IPS-20b (cell line): ENCODE results near the gene STAC2.

Experiments used
- H3K27ac ChIP-seq: one replicate; pipeline ENCODE4 v1.5.1; 2013; ENCODE audit warnings: low read length
- H3K27me3 ChIP-seq: 2 replicates; pipeline ENCODE4 v1.6.1; 2013; ENCODE audit warnings: mild to moderate bottlenecking, low read length, inconsistent platforms; ENCODE audit not compliant: insufficient read depth
- H3K36me3 ChIP-seq: 2 replicates; pipeline ENCODE4 v1.6.1; 2013; ENCODE audit warnings: low read depth, mild to moderate bottlenecking, inconsistent platforms, low read length, moderate library complexity; ENCODE audit not compliant: insufficient read depth
- H3K4me1 ChIP-seq: 2 replicates; pipeline ENCODE4 v1.6.1; 2013; ENCODE audit warnings: mild to moderate bottlenecking, control low read depth, inconsistent platforms, low read length, moderate library complexity; ENCODE audit not compliant: insufficient read depth
- H3K4me3 ChIP-seq: 2 replicates; pipeline ENCODE4 v1.5.1; 2013; ENCODE audit warnings: mild to moderate bottlenecking, low read length, inconsistent platforms
- H3K9ac ChIP-seq: 2 replicates; pipeline ENCODE4 v1.6.1; 2013; ENCODE audit warnings: low read depth, mild to moderate bottlenecking, inconsistent platforms, low read length, moderate library complexity
- H3K9me3 ChIP-seq: 2 replicates; pipeline ENCODE4 v1.6.1; 2013; ENCODE audit warnings: mild to moderate bottlenecking, low read depth, low read length, inconsistent platforms; ENCODE audit not compliant: insufficient read depth

Gene STAC2

DNA sequence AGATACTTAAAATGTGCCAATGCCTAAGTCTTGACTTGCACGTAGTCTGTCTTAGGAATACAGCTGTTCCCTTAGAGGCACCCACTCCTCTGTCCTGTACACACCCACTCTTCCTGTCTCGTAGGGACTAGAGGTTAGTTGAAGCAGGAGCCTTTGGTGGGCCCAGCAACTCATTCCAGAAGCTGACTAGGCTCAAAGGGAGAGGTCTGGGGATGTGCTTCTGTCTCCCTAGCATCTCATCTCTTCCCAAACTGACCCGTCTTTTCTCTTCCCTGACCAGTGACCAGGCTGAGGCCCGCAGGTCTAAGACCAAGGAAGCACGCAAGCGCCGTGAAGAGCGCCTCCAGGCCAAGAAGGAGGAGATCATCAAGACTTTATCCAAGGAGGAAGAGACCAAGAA lies 21.5 kb downstream of the STAC2 start:
- peaks cover 8% of the 10 kb centered on the region; the same call in 1 of the 2 replicates for H3K27me3 ChIP-seq
- peaks cover 14% of the 10 kb centered on the region; the same call in 1 of the 2 replicates for H3K4me1 ChIP-seq
- H3K4me3 ChIP-seq: no peak overlapping the region
- no peak overlapping the region for H3K27ac ChIP-seq
- H3K9me3 ChIP-seq: no peaks in the 10 kb centered on the region
- no peak overlapping the region for H3K9ac ChIP-seq
- peaks cover 49% of the 10 kb centered on the region for H3K36me3 ChIP-seq

DNA sequence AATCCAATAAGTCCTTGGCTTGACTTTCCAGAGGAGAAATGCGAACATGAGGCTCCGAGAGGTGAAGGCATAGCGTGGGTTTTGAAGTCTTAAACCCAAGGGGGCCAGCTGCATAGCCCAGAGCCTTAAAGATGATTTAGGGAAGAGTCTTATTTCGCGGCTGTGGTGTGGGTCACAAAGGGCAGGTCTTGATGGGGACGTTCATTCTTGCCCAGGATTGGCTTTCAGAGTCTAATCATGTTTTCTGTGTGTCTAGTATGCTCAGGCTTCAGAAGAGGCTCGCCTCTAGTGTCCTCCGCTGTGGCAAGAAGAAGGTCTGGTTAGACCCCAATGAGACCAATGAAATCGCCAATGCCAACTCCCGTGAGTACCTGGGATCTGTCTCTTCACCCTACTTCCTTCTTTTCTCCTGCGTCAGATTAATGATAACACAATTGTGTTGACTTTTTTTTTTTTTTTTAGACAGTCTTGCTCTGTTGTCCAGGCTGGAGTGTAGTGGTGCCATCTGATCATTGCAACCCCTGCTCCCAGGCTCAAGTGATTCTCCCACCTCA lies 24.7 kb downstream of the STAC2 start:
- Histone ChIP-seq H3K9me3 (no peaks in the 10 kb centered on the region), H3K9ac (peak overlapping the region; percentile 95), H3K27ac (peak overlapping the region; percentile 88), H3K36me3 (peaks cover 49% of the 10 kb centered on the region), H3K27me3 (no peaks in the 10 kb centered on the region), H3K4me3 (peak overlapping the region; percentile 100), H3K4me1 (peaks cover 13% of the 10 kb centered on the region; the same call in 1 of the 2 replicates)

DNA sequence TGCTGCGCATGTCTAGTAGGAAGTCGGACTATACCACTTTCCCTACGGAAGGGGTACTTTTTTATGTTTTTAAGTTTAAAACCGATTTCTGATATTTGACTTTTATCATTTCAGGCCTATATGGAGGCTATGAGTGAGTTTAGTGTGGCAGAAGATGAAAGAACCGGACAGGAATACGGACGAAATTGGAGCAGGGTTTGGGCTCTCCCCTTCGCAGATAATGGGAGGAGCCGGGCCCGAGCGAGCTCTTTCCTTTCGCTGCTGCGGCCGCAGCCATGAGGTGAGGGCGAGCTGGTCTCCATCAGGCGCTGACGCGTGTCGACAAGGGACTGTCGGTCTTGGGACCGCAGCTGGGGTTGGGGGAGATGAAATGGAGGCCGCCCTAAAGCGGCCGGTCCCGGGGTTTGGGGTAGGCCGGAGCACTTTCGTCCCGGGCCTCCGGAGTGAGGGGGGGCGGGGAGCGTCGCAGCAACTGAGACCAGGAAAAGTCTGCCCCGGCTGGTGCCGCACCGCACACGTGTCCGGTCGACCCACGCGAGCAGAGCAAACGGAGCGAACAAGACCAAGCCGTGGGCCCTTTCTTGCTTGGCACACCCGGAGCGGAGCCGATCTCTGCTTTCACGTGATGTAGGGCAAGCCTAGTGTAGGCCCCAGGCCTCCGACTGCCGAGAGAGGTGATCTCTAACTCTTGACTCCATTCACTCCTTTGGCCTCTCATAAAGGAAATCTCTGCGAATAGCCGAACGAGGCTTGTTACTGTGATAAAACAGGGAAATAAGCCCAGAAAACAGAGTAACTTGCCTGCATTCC lies 25.5 kb downstream of the STAC2 start, which contains the start of gene RPL19:
Gene RPL19 (plus strand): TSS at position 214 of the 810 bp plus-strand sequence. CDS start 62 bp downstream, at position 276.
- Histone ChIP-seq H3K4me1 (peaks cover 16% of the 10 kb centered on the region; the same call in 1 of the 2 replicates), H3K9me3 (no peaks in the 10 kb centered on the region), H3K27ac (peak within 1 kb of the TSS; percentile 88), H3K27me3 (no peaks in the 10 kb centered on the region), H3K9ac (peak within 1 kb of the TSS; percentile 95), H3K36me3 (peaks cover 48% of the 10 kb centered on the region), H3K4me3 (peak within 1 kb of the TSS; percentile 100)

DNA sequence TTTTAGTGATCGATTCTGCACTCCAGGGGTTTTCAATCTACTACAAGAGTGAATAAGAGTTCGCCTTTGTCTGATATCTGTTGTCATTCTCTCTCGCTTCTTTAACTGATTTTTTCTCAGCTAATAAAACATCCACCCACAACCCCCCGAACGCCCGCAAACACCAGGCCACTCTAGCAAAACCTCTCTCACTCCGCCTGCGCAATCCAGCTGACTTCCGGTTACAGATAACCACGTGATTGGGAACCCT lies 26.0 kb downstream of the STAC2 start:
- no peaks in the 10 kb centered on the region for H3K9me3 ChIP-seq
- peak overlapping the region; percentile 100 for H3K4me3 ChIP-seq
- H3K4me1 ChIP-seq: peaks cover 16% of the 10 kb centered on the region; the same call in 1 of the 2 replicates
- no peaks in the 10 kb centered on the region for H3K27me3 ChIP-seq
- H3K36me3 ChIP-seq: peaks cover 43% of the 10 kb centered on the region
- peak overlapping the region; percentile 88 for H3K27ac ChIP-seq
- peak overlapping the region; percentile 95 for H3K9ac ChIP-seq

DNA sequence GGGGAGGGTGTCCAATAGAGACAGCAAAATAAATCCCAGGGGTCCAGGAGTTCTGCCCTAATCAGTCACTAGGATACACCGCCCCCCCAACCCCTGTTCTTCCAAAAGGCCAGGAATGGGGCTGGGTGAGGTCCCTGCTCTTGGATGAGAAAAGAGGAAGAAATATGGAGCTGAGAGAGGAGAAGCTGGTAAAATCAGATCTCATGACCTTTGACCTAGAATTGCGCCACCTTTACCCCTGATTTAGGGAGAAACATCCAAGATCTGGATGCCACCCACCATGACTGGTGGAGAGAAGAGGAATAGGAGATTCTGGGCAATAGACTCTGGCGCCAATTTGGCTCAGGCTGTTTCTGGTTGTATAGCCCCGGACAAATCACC lies 27.6 kb downstream of the STAC2 start:
- H3K36me3 ChIP-seq: peaks cover 37% of the 10 kb centered on the region
- H3K27me3 ChIP-seq: no peaks in the 10 kb centered on the region
- peak overlapping the region; percentile 79; the same call in 1 of the 2 replicates for H3K9ac ChIP-seq
- H3K9me3 ChIP-seq: no peaks in the 10 kb centered on the region
- peak overlapping the region; percentile 80 for H3K27ac ChIP-seq
- H3K4me1 ChIP-seq: peaks cover 16% of the 10 kb centered on the region; the same call in 1 of the 2 replicates
- H3K4me3 ChIP-seq: peak overlapping the region; percentile 85; the same call in 1 of the 2 replicates

DNA sequence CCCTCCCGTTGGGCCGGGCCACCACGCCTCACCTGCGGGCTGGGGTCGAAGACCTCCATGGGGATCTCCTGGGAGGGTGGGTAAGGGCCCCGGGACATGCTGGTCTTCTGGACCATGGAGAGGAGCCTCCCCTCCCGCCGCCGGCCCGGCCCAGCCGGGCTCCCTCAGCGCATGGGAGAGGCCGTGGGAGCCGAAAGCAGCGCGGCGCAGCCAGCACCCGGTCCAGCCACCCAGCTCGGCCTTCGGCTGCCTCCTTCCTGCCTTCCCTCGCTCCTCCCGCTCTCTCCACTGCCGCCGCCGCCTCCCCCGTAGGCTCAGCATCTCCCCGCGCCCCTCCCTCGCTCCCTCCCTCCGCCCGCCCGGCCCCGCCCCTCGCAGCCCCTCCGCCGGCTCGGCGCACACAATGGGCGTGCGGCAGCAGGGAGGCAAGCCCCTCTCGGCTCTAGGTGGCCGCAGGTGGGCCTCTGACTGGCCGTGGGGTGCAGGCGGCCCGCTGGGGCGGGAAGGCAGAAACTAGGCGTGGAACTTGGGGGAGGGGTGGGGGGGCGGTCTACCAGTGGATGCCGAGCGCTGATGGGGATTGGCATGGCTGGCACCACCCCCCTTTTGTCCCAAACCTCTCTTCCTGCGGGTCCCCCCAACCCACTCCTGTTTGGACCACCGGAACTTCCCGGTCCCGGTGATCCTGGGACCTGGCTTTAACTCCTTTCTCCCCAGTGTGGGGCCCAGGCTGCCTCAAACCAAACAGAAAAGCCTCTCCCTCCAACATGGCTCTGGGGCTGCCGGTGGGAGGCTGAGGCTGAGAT lies 28.2 kb downstream of the STAC2 start, which contains the start of gene CACNB1:
Gene CACNB1 (minus strand): TSS at position 290 of the 806 bp plus-strand sequence. CDS start 174 bp downstream, at position 116.
- Histone ChIP-seq H3K4me1 (peaks cover 16% of the 10 kb centered on the region; the same call in 1 of the 2 replicates), H3K27ac (peak within 1 kb of the TSS; percentile 80), H3K9me3 (no peaks in the 10 kb centered on the region), H3K4me3 (peak within 1 kb of the TSS; percentile 85), H3K36me3 (peaks cover 37% of the 10 kb centered on the region), H3K9ac (peak within 1 kb of the TSS; percentile 79; the same call in 1 of the 2 replicates), H3K27me3 (no peaks in the 10 kb centered on the region)

DNA sequence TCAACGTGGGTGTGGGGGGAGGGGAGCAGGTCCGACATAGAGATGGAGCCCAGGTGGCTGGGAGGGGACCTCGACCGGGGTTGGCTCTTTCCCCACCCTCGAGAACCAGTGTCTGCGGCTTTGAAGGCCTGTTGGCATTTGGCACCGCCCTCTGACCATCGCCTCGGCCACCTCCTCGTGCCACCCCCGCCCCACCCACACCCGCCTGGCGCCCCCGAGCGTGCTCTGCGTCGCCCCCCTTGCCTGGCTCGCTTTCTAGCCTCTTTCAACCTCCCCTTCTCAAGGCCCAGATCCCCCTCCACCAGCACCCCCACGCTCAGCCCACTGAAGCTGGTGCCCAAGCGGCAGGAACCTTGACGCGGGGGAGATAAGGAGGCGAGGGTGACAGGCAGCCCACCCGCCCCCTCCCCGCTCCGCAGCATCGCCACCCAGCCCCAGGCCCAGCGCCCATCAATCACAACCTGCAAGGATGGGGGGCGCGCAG lies 28.9 kb downstream of the STAC2 start:
- peak overlapping the region; percentile 78; the same call in 1 of the 2 replicates for H3K9ac ChIP-seq
- no peaks in the 10 kb centered on the region for H3K27me3 ChIP-seq
- H3K36me3 ChIP-seq: peaks cover 37% of the 10 kb centered on the region
- H3K9me3 ChIP-seq: no peaks in the 10 kb centered on the region
- H3K4me3 ChIP-seq: peak overlapping the region; percentile 85
- peaks cover 16% of the 10 kb centered on the region; the same call in 1 of the 2 replicates for H3K4me1 ChIP-seq
- H3K27ac ChIP-seq: no peak overlapping the region

DNA sequence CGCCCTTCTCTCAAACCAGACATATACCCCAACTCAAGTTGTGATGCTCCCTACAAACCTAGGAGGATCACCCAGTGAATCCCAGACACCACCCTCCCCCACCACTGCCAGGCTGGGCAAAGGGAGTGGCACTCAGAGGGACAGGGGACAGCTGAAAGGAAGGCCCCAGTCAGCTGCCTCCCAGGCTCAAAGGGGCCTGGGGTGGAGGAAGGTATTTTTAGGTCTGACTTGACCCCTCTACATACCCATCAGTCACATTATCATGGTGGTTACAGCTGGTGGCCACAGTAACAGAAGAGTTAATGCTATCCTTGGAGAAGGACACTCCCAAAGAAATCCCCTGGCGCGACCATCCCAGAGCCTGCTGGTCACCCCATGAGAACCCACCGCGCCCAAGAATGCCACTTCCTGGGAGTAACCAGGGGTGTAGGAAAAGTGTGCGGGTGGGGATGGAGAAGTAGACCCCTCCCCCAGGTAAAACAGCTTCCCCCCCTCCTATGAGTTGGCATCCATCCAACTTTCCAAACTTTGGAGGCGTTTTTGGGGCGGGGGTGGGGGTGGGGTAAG lies 29.4 kb downstream of the STAC2 start:
- H3K27ac ChIP-seq: no peak overlapping the region
- peak overlapping the region; percentile 61 for H3K9ac ChIP-seq
- H3K4me1 ChIP-seq: peaks cover 16% of the 10 kb centered on the region; the same call in 1 of the 2 replicates
- H3K27me3 ChIP-seq: no peaks in the 10 kb centered on the region
- H3K9me3 ChIP-seq: no peaks in the 10 kb centered on the region
- H3K36me3 ChIP-seq: peaks cover 37% of the 10 kb centered on the region
- H3K4me3 ChIP-seq: peak overlapping the region; percentile 85; the same call in 1 of the 2 replicates

DNA sequence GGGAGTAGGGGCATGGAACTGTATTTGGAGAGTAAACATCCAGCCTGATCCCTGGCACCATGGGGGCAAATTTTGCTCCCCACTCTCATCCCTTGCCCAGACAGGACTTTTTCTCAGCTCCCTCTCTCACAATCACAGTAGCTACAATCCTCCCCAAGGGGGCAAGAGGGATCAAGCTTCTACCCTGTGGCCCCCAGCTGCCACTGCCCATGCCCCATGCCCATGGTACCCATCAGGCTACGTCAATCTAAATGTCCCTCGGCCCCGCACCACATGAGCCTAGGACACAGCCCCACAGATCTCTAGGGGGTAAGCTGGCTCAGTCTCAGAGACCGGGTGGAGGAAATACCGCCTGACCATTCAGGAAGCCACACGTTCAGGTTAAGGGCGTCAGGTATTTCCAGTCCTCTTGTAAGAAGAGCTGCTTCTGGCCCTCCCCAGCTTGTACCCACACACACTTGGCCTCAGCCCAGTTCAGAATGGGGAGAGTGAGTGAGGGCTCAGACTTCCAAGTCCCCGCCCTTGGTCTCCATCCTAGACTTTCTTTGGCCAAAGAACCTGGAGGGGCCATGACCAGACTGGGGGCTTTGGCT lies 30.1 kb downstream of the STAC2 start:
- no peaks in the 10 kb centered on the region for H3K27me3 ChIP-seq
- peak overlapping the region; percentile 61; the same call in 1 of the 2 replicates for H3K9ac ChIP-seq
- peaks cover 34% of the 10 kb centered on the region for H3K36me3 ChIP-seq
- H3K9me3 ChIP-seq: no peaks in the 10 kb centered on the region
- H3K4me3 ChIP-seq: peak overlapping the region; percentile 85
- peaks cover 12% of the 10 kb centered on the region; the same call in 1 of the 2 replicates for H3K4me1 ChIP-seq
- no peak overlapping the region for H3K27ac ChIP-seq

DNA sequence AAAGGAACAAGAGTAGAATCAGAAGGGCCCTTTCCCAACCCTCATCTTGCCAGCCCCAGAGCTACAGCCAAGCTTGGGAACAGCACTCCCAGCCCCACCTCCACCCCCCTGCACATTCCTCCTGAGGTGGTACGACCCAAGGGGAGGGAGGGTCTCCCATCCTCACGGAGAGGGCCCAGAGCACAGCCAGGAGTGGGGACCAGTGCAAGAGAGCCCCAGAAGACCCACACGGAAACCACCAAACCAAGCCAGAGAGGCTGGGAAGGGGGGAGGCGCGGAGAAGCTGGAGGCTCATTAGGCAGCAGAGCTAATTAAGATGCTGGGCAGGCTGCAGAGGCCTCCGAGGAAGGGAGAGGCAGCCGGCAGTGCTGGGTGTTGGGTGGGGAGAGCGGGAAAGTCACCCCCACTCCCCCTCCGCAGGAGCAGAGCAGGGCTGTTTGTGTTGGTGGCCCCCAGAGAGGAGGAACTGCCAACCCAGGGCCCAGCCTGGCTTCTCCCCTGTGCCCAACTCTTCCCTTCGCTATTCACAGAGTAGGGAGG lies 30.7 kb downstream of the STAC2 start:
- peak overlapping the region; percentile 85 for H3K4me3 ChIP-seq

More for the DNA sequence above, 30.7 kb downstream of the STAC2 start:
- H3K4me1 ChIP-seq: peaks cover 12% of the 10 kb centered on the region; the same call in 1 of the 2 replicates
- no peaks in the 10 kb centered on the region for H3K9me3 ChIP-seq
- peaks cover 32% of the 10 kb centered on the region for H3K36me3 ChIP-seq
- no peaks in the 10 kb centered on the region for H3K27me3 ChIP-seq
- H3K27ac ChIP-seq: peak overlapping the region; percentile 12
- H3K9ac ChIP-seq: peak overlapping the region; percentile 24; the same call in 1 of the 2 replicates
